NCI-H2196 treated with DMSO at 0.1 percent for 48 hours (cell line): ENCODE results near the gene ZSWIM4.
A peak's percentile ranks its signal among the peaks of the same experiment; 100 is the strongest.

ENCODE experiments used
- DNase-seq: peaks from one replicate; lab custom pipeline; 2025; ENCODE audit not compliant: unreplicated experiment; lab: John Stamatoyannopoulos, UW

ZSWIM4 gene

GRCh38 chr19:13834244-13835069, 39.2 kb downstream of the ZSWIM4 start:
- no peak for DNase-seq

GRCh38 chr19:13835791-13836723, 40.8 kb downstream of the ZSWIM4 start:
- no peak for DNase-seq

GRCh38 chr19:13838435-13839129, 43.3 kb downstream of the ZSWIM4 start:
- DNase-seq, result no peak

GRCh38 chr19:13839130-13839937, 44.1 kb downstream of the ZSWIM4 start:
- no peak for DNase-seq

- no peak for DNase-seq
These were observed 44.7 kb downstream of the ZSWIM4 start for GRCh38 chr19:13839938-13840304.

- no peak for DNase-seq
These were observed 45.3 kb downstream of the ZSWIM4 start for GRCh38 chr19:13840305-13841085.

GRCh38 chr19:13841086-13841961, 46.1 kb downstream of the ZSWIM4 start:
- no peak for DNase-seq

GRCh38 chr19:13841962-13842290, 46.7 kb downstream of the ZSWIM4 start:
- no peak for DNase-seq

GRCh38 chr19:13842291-13843103, 47.3 kb downstream of the ZSWIM4 start:
- DNase-seq, result no peak

GRCh38 chr19:13843104-13843921, 48.1 kb downstream of the ZSWIM4 start:
- no peak for DNase-seq

GRCh38 chr19:13844130-13844631, 48.9 kb downstream of the ZSWIM4 start:
- DNase-seq, result no peak

GRCh38 chr19:13846557-13847406, 51.5 kb downstream of the ZSWIM4 start:
- DNase-seq, result peak; percentile 87

- DNase-seq, result peak; percentile 72
These were observed 52.4 kb downstream of the ZSWIM4 start for GRCh38 chr19:13847407-13848339.

- DNase-seq, result no peak
These were observed 53.1 kb downstream of the ZSWIM4 start for GRCh38 chr19:13848340-13848677.
